ENCODE data around the gene PRKAG2. TPM values are rescaled to one million over a fixed set of nuclear protein-coding genes. Genes with fewer than 3 reads are reported as not detected.
A peak's percentile ranks its signal among the peaks of the same experiment; 100 is the strongest.

Gene PRKAG2
- total and polyA plus RNA-seq, 2 of the 13 experiments (the other 11 are each of a cell fraction or from before 2014, with no cell fraction given), result 0.90 to 1.3 TPM

- TF ChIP-seq, protein P1, sequence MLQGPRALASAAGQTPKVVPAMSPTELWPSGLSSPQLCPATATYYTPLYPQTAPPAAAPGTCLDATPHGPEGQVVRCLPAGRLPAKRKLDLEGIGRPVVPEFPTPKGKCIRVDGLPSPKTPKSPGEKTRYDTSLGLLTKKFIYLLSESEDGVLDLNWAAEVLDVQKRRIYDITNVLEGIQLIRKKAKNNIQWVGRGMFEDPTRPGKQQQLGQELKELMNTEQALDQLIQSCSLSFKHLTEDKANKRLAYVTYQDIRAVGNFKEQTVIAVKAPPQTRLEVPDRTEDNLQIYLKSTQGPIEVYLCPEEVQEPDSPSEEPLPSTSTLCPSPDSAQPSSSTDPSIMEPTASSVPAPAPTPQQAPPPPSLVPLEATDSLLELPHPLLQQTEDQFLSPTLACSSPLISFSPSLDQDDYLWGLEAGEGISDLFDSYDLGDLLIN (CRISPR knock-in tag; IDR thresholded peaks at IDR 0.05; ENCODE audit: borderline replicate concordance), result no peak
- TF ChIP-seq XBP1 (CRISPR knock-in tag; IDR thresholded peaks at IDR 0.05), result no peak
- TF ChIP-seq RARA (CRISPR knock-in tag; IDR thresholded peaks at IDR 0.05), result peak; percentile 23; the same call in 1 of the 2 replicates
- no peak for TF ChIP-seq FOXJ3 (CRISPR knock-in tag; IDR thresholded peaks at IDR 0.05; ENCODE audit: borderline replicate concordance)
- TF ChIP-seq ZNF589 (CRISPR knock-in tag; conservative IDR thresholded peaks at IDR 0.05), result peak; percentile 25; the same call in 1 of the 2 replicates
- no peak for TF ChIP-seq SOX6 (IDR thresholded peaks at IDR 0.05)
- peak; percentile 90 for TF ChIP-seq SOX6 (CRISPR knock-in tag; IDR thresholded peaks at IDR 0.05)
- no peak for TF ChIP-seq PCBP1 (IDR thresholded peaks at IDR 0.05; ENCODE audit: borderline replicate concordance, low read depth, low read length)
- TF ChIP-seq RNF2 (conservative IDR thresholded peaks at IDR 0.05; ENCODE audit: low read depth), result 0 out of 2 replicates have a peak, but pooled peaks have one; percentile 26
- TF ChIP-seq KDM1A (CRISPR knock-in tag; IDR thresholded peaks at IDR 0.05), result peak; percentile 46; the same call in 1 of the 2 replicates
- no peak for TF ChIP-seq ZBTB25 (CRISPR knock-in tag; IDR thresholded peaks at IDR 0.05)
- TF ChIP-seq SP4 (CRISPR knock-in tag; IDR thresholded peaks at IDR 0.05), result no peak
- no peak for TF ChIP-seq GTF3A (CRISPR knock-in tag; conservative IDR thresholded peaks at IDR 0.05)
- no peak for TF ChIP-seq ZNF567 (CRISPR knock-in tag; IDR thresholded peaks at IDR 0.05; ENCODE audit: borderline replicate concordance)
- TF ChIP-seq, protein P2, sequence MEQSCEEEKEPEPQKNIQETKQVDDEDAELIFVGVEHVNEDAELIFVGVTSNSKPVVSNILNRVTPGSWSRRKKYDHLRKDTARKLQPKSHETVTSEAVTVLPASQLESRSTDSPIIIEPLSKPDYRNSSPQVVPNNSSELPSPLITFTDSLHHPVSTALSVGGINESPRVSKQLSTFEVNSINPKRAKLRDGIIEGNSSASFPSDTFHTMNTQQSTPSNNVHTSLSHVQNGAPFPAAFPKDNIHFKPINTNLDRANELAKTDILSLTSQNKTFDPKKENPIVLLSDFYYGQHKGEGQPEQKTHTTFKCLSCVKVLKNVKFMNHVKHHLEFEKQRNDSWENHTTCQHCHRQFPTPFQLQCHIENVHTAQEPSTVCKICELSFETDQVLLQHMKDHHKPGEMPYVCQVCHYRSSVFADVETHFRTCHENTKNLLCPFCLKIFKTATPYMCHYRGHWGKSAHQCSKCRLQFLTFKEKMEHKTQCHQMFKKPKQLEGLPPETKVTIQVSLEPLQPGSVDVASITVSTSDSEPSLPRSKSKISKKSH (CRISPR knock-in tag; IDR thresholded peaks at IDR 0.05; ENCODE audit: borderline replicate concordance), result no peak
- TF ChIP-seq MED13 (CRISPR knock-in tag; IDR thresholded peaks at IDR 0.05), result no peak
- no peak for TF ChIP-seq ZNF607 (CRISPR knock-in tag; IDR thresholded peaks at IDR 0.05; ENCODE audit: borderline replicate concordance)
- TF ChIP-seq FOXA1 (IDR thresholded peaks at IDR 0.05), result no peak
- peak; percentile 51; the same call in 1 of the 2 replicates for TF ChIP-seq FOXA1 (CRISPR knock-in tag; IDR thresholded peaks at IDR 0.05)
- TF ChIP-seq RAD51 (IDR thresholded peaks at IDR 0.05; ENCODE audit: borderline replicate concordance), result 0 out of 2 replicates have a peak, but pooled peaks have one; percentile 9
- TF ChIP-seq, protein P3, sequence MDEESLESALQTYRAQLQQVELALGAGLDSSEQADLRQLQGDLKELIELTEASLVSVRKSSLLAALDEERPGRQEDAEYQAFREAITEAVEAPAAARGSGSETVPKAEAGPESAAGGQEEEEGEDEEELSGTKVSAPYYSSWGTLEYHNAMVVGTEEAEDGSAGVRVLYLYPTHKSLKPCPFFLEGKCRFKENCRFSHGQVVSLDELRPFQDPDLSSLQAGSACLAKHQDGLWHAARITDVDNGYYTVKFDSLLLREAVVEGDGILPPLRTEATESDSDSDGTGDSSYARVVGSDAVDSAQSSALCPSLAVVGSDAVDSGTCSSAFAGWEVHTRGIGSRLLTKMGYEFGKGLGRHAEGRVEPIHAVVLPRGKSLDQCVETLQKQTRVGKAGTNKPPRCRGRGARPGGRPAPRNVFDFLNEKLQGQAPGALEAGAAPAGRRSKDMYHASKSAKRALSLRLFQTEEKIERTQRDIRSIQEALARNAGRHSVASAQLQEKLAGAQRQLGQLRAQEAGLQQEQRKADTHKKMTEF (CRISPR knock-in tag; IDR thresholded peaks at IDR 0.05), result peak; percentile 56
- TF ChIP-seq ZNF20 (CRISPR knock-in tag; IDR thresholded peaks at IDR 0.05), result no peak
- TF ChIP-seq SNAPC2 (CRISPR knock-in tag; IDR thresholded peaks at IDR 0.05), result no peak
- peak; percentile 74 for TF ChIP-seq BHLHE40 (IDR thresholded peaks at IDR 0.05; ENCODE audit: low read length)
- TF ChIP-seq SOX5 (CRISPR knock-in tag; IDR thresholded peaks at IDR 0.05; ENCODE audit: borderline replicate concordance), result peak; percentile 87
- peak; percentile 94 for TF ChIP-seq ZNF629 (CRISPR knock-in tag; conservative IDR thresholded peaks at IDR 0.05)
- TF ChIP-seq KDM2A (CRISPR knock-in tag; IDR thresholded peaks at IDR 0.05; ENCODE audit: borderline replicate concordance, low read depth), result peak; percentile 43; the same call in 1 of the 2 replicates
- peak; percentile 67 for TF ChIP-seq SAP130 (CRISPR knock-in tag; IDR thresholded peaks at IDR 0.05; ENCODE audit: low read depth)
These were observed 32.7 kb downstream of the PRKAG2 start (continued) for GRCh38 chr7:151844071-151844824.
